ENCODE measurements around the gene TEX9. TPM values are rescaled to one million over a fixed set of nuclear protein-coding genes. Genes with fewer than 3 reads are reported as not detected.

Gene TEX9
- polyA plus RNA-seq, 1 donor, result 8.4 TPM

GRCh38 chr15:56428821-56429458, 63.7 kb downstream of the TEX9 start:
- Histone ChIP-seq H3K27ac (ENCODE audit: low read length) (no peak overlapping the region), H3K4me1 (ENCODE audit: control insufficient read depth, insufficient read depth, low read length) (no peaks in the 10 kb centered on the region), H3K9me3 (ENCODE audit: control insufficient read depth, low read depth, low read length) (no peaks in the 10 kb centered on the region), H3K27me3 (ENCODE audit: control insufficient read depth, insufficient read depth, low read length) (no peaks in the 10 kb centered on the region), H3K36me3 (ENCODE audit: control insufficient read depth, insufficient read depth, low read length) (peaks cover 6% of the 10 kb centered on the region), H3K4me3 (ENCODE audit: low read length) (no peak overlapping the region)
- DNase-seq, result peak in 1 of 2 donors; percentile 16
- WGBS (ENCODE audit: insufficient coverage, low lambda C conversion rate), result 57% methylated on average over 1 of the region's 2 CpGs

- WGBS (ENCODE audit: insufficient coverage, low lambda C conversion rate), result 100% methylated on average over 1 of the region's 5 CpGs
- H3K4me1 ChIP-seq (ENCODE audit: control insufficient read depth, insufficient read depth, low read length), result no peaks in the 10 kb centered on the region
- H3K9me3 ChIP-seq (ENCODE audit: control insufficient read depth, low read depth, low read length), result no peaks in the 10 kb centered on the region
- no peaks in the 10 kb centered on the region for H3K27me3 ChIP-seq (ENCODE audit: control insufficient read depth, insufficient read depth, low read length)
- H3K27ac ChIP-seq (ENCODE audit: low read length), result no peak overlapping the region
- DNase-seq, result no peak
- H3K36me3 ChIP-seq (ENCODE audit: control insufficient read depth, insufficient read depth, low read length), result no peaks in the 10 kb centered on the region
- H3K4me3 ChIP-seq (ENCODE audit: low read length), result no peak overlapping the region
Observed at GRCh38 chr15:56432304-56432703, 67.1 kb downstream of the TEX9 start.

- no peak overlapping the region for H3K4me3 ChIP-seq (ENCODE audit: low read length)
- no peak overlapping the region for H3K27ac ChIP-seq (ENCODE audit: low read length)
- H3K27me3 ChIP-seq (ENCODE audit: control insufficient read depth, insufficient read depth, low read length), result no peaks in the 10 kb centered on the region
- no peaks in the 10 kb centered on the region for H3K36me3 ChIP-seq (ENCODE audit: control insufficient read depth, insufficient read depth, low read length)
- no peak for DNase-seq
- WGBS (ENCODE audit: insufficient coverage, low lambda C conversion rate), result no CpG with 5 or more reads among the region's 1 CpG
- no peaks in the 10 kb centered on the region for H3K9me3 ChIP-seq (ENCODE audit: control insufficient read depth, low read depth, low read length)
- H3K4me1 ChIP-seq (ENCODE audit: control insufficient read depth, insufficient read depth, low read length), result no peaks in the 10 kb centered on the region
Observed at GRCh38 chr15:56440214-56440770, 75.1 kb downstream of the TEX9 start.

- no peaks in the 10 kb centered on the region for H3K36me3 ChIP-seq (ENCODE audit: control insufficient read depth, insufficient read depth, low read length)
- no peaks in the 10 kb centered on the region for H3K27me3 ChIP-seq (ENCODE audit: control insufficient read depth, insufficient read depth, low read length)
- 80% methylated on average over 1 of the region's 3 CpGs for WGBS (ENCODE audit: insufficient coverage, low lambda C conversion rate)
- H3K4me1 ChIP-seq (ENCODE audit: control insufficient read depth, insufficient read depth, low read length), result no peaks in the 10 kb centered on the region
- no peak overlapping the region for H3K4me3 ChIP-seq (ENCODE audit: low read length)
- no peak for DNase-seq
- H3K9me3 ChIP-seq (ENCODE audit: control insufficient read depth, low read depth, low read length), result no peaks in the 10 kb centered on the region
- no peak overlapping the region for H3K27ac ChIP-seq (ENCODE audit: low read length)
Observed at GRCh38 chr15:56442354-56442753, 77.1 kb downstream of the TEX9 start.

DNA sequence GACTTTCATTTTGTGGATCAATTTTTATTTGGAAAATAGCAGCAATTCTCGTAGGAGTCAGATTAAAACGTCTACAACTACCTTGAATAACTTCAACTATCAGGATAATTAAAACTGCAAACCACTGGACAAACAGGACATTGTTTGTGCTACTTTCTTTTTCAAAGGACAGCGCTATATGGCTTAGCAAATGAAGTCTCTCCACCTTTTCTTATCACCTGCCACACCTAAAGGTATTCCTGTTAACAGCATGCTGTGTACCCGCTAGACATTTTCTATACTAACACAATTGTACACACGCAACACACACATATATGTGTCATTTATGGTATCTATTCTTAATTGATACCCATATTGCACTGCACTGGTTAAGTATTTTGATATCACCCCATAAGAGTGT, 80.5 kb downstream of the TEX9 start:
- H3K27me3 ChIP-seq (ENCODE audit: control insufficient read depth, insufficient read depth, low read length), result no peaks in the 10 kb centered on the region
- H3K4me1 ChIP-seq (ENCODE audit: control insufficient read depth, insufficient read depth, low read length), result no peaks in the 10 kb centered on the region
- 80% methylated on average over 1 of the region's 5 CpGs for WGBS (ENCODE audit: insufficient coverage, low lambda C conversion rate)
- no peak overlapping the region for H3K4me3 ChIP-seq (ENCODE audit: low read length)
- H3K9me3 ChIP-seq (ENCODE audit: control insufficient read depth, low read depth, low read length), result no peaks in the 10 kb centered on the region
- H3K36me3 ChIP-seq (ENCODE audit: control insufficient read depth, insufficient read depth, low read length), result no peaks in the 10 kb centered on the region
- DNase-seq, result peak in 1 of 2 donors; percentile 9
- no peak overlapping the region for H3K27ac ChIP-seq (ENCODE audit: low read length)

DNA sequence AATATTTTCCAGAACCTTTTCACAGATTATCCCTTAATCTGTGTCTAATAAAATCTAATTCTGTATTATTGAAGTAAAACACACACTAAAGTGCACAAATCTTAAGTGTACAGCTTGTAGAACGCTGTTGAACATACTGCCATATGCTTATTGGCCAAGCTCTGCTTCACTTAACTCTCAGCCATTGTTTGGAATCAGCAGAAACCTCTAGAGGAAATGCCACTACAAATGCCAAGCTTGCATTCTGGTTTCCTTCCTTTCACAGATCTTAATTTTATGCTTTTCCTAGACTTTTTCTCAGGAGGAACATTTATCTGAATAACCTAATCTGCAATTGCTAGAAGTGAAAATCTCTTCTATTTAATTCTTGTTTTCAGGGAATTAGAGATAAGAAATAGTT, 89.6 kb downstream of the TEX9 start:
- Histone ChIP-seq H3K27ac (ENCODE audit: low read length) (no peak overlapping the region), H3K4me1 (ENCODE audit: control insufficient read depth, insufficient read depth, low read length) (no peaks in the 10 kb centered on the region), H3K36me3 (ENCODE audit: control insufficient read depth, insufficient read depth, low read length) (no peaks in the 10 kb centered on the region), H3K27me3 (ENCODE audit: control insufficient read depth, insufficient read depth, low read length) (no peaks in the 10 kb centered on the region), H3K4me3 (ENCODE audit: low read length) (no peak overlapping the region), H3K9me3 (ENCODE audit: control insufficient read depth, low read depth, low read length) (no peaks in the 10 kb centered on the region)
- WGBS (ENCODE audit: insufficient coverage, low lambda C conversion rate), result no CpG with 5 or more reads among the region's 1 CpG
- no peak for DNase-seq

DNA sequence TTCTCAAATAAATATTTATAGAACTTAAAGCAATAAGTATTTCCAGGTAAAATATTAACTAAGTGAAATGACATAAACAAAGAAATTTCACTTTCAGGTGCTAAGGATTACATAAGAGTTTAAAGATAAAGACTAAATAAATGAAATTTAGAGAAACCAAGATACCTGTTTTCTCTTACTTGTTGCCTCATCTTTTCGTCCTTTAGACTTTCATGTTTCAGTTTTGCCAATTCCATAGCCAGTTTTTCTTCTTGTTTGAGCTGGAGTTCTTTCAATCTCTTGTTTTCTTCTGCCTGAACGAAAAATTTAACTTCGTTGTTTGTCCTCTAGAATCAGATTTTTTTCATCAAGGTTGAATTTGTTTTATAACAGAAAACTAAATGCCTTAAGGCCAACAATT, 91.0 kb downstream of the TEX9 start:
- 86% methylated on average over 3 of the region's 3 CpGs for WGBS (ENCODE audit: insufficient coverage, low lambda C conversion rate)

DNA sequence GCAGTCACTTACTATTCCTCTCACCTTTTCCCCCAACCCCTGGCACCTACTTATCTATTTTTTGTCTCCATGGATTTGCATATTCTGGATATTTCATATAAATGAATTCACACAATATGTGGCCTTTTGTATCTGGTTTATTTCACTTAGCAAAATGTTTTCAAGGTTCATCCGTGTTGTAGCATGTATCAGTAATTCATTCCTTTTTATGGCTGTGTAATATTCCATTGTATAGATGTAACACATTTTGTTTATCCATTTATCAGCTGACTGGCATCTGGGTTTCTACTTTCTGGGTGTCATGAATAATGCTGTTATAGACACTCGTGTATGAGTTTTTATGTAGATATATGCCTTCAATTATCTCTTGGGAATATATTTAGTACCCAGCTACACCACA, 93.9 kb downstream of the TEX9 start:
- Histone ChIP-seq H3K36me3 (ENCODE audit: control insufficient read depth, insufficient read depth, low read length) (no peaks in the 10 kb centered on the region), H3K9me3 (ENCODE audit: control insufficient read depth, low read depth, low read length) (no peaks in the 10 kb centered on the region), H3K4me1 (ENCODE audit: control insufficient read depth, insufficient read depth, low read length) (no peaks in the 10 kb centered on the region), H3K4me3 (ENCODE audit: low read length) (no peak overlapping the region), H3K27me3 (ENCODE audit: control insufficient read depth, insufficient read depth, low read length) (no peaks in the 10 kb centered on the region), H3K27ac (ENCODE audit: low read length) (no peak overlapping the region)
- no CpG with 5 or more reads among the region's 2 CpGs for WGBS (ENCODE audit: insufficient coverage, low lambda C conversion rate)
- no peak for DNase-seq

More for the DNA sequence above, 91.0 kb downstream of the TEX9 start:
- H3K4me1 ChIP-seq (ENCODE audit: control insufficient read depth, insufficient read depth, low read length), result no peaks in the 10 kb centered on the region
- no peak overlapping the region for H3K4me3 ChIP-seq (ENCODE audit: low read length)
- H3K27ac ChIP-seq (ENCODE audit: low read length), result no peak overlapping the region
- H3K9me3 ChIP-seq (ENCODE audit: control insufficient read depth, low read depth, low read length), result no peaks in the 10 kb centered on the region
- H3K36me3 ChIP-seq (ENCODE audit: control insufficient read depth, insufficient read depth, low read length), result no peaks in the 10 kb centered on the region
- no peaks in the 10 kb centered on the region for H3K27me3 ChIP-seq (ENCODE audit: control insufficient read depth, insufficient read depth, low read length)
- DNase-seq, result no peak

DNA sequence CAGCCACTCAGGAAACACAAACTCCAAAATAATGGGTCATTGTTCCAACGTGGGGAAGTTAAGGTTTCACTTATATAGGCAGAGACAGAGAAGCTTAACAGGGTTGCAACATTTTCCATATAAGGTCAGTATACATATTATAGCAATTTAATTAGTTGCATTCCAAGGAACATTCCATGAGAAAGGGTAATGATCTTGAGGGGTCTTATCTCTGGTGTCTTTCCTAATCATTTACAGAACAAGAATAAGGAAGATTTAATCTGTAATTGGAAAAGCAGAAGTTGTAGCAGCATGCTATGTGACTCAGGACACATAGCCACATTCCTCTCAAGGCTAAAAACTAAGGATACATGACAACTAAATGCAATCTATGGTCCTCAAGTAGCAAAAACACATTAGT, 94.8 kb downstream of the TEX9 start:
- H3K9me3 ChIP-seq (ENCODE audit: control insufficient read depth, low read depth, low read length), result no peaks in the 10 kb centered on the region
- H3K27me3 ChIP-seq (ENCODE audit: control insufficient read depth, insufficient read depth, low read length), result no peaks in the 10 kb centered on the region
- no peak overlapping the region for H3K4me3 ChIP-seq (ENCODE audit: low read length)
- H3K4me1 ChIP-seq (ENCODE audit: control insufficient read depth, insufficient read depth, low read length), result no peaks in the 10 kb centered on the region
- H3K36me3 ChIP-seq (ENCODE audit: control insufficient read depth, insufficient read depth, low read length), result no peaks in the 10 kb centered on the region
- 0% methylated on average over 1 of the region's 1 CpG for WGBS (ENCODE audit: insufficient coverage, low lambda C conversion rate)
- no peak for DNase-seq
- H3K27ac ChIP-seq (ENCODE audit: low read length), result no peak overlapping the region

DNA sequence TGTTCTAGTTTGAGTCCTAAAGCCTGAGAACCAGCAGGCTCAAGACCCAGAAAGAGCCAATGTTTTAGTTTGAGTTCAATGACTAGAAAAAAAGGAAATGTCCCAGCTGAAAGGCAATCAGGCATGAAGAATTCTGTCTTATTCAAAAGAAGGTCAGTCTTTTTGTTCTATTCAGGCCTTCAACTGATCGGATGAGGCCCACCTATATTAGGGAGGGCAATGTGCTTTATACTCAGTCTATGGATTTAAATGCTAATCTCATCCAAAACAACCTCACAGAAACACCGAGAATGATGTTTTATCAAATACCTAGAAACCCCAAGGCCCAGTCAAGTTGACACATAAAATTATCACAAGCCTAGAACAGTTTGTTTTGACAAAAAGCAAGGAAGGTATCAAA, 95.7 kb downstream of the TEX9 start:
- no peaks in the 10 kb centered on the region for H3K27me3 ChIP-seq (ENCODE audit: control insufficient read depth, insufficient read depth, low read length)
- no peak overlapping the region for H3K4me3 ChIP-seq (ENCODE audit: low read length)
- no peak for DNase-seq
- H3K9me3 ChIP-seq (ENCODE audit: control insufficient read depth, low read depth, low read length), result no peaks in the 10 kb centered on the region
- H3K27ac ChIP-seq (ENCODE audit: low read length), result no peak overlapping the region
- H3K4me1 ChIP-seq (ENCODE audit: control insufficient read depth, insufficient read depth, low read length), result no peaks in the 10 kb centered on the region
- no peaks in the 10 kb centered on the region for H3K36me3 ChIP-seq (ENCODE audit: control insufficient read depth, insufficient read depth, low read length)
- no CpG with 5 or more reads among the region's 2 CpGs for WGBS (ENCODE audit: insufficient coverage, low lambda C conversion rate)

GRCh38 chr15:56464893-56465520, 99.8 kb downstream of the TEX9 start, which contains the start of gene MNS1:
TSS of gene MNS1 (minus strand) at chr15:56465137. CDS start at chr15:56464972, 165 bp downstream.
- DNase-seq, result peak; percentile 97 to 98
- WGBS (ENCODE audit: insufficient coverage, low lambda C conversion rate), result no CpG with 5 or more reads among the region's 38 CpGs
- Histone ChIP-seq H3K27me3 (ENCODE audit: control insufficient read depth, insufficient read depth, low read length) (no peaks in the 10 kb centered on the region), H3K4me1 (ENCODE audit: control insufficient read depth, insufficient read depth, low read length) (peaks cover 5% of the 10 kb centered on the region), H3K36me3 (ENCODE audit: control insufficient read depth, insufficient read depth, low read length) (no peaks in the 10 kb centered on the region), H3K27ac (ENCODE audit: low read length) (no peak within 1 kb of the TSS), H3K9me3 (ENCODE audit: control insufficient read depth, low read depth, low read length) (no peaks in the 10 kb centered on the region), H3K4me3 (ENCODE audit: low read length) (peak within 1 kb of the TSS; percentile 66)

Measured in large intestine (tissue), 3 donors.